Measurements from ENCODE around the gene CCT6B. TPM values are rescaled to one million over a fixed set of nuclear protein-coding genes. Genes with fewer than 3 reads are reported as not detected.

The CCT6B gene
- total RNA-seq, 1 donor from 2014 or later = 0.39 TPM

DNA sequence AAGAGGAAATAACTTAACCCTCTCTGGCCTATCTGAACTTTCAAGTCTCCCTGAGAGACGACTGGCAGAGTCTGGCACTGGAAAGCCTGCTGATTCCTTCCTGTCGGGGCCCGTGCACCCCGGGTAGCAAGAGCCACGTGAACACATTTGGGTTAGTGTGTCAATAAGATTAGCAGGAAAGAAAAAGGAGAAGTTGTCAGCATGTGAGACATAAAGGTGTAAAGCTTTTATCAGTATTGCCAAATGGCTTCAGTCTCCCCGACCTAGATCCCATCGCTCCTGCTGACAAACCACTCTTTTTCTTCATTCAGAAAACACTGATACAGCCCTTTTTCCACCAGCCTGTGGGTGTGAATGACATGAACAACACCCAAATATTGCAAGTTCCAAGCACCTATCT is 74.4 kb downstream of the CCT6B start:
- no peak for DNase-seq (ENCODE audit: low read depth in 2 of 2)

GRCh38 chr17:34885076-34885475 is 76.2 kb downstream of the CCT6B start:
- DNase-seq (ENCODE audit: low read depth in 2 of 2) = no peak

- DNase-seq (ENCODE audit: low read depth in 2 of 2) = no peak
Measured at GRCh38 chr17:34884597-34884996, 76.7 kb downstream of the CCT6B start.

DNA sequence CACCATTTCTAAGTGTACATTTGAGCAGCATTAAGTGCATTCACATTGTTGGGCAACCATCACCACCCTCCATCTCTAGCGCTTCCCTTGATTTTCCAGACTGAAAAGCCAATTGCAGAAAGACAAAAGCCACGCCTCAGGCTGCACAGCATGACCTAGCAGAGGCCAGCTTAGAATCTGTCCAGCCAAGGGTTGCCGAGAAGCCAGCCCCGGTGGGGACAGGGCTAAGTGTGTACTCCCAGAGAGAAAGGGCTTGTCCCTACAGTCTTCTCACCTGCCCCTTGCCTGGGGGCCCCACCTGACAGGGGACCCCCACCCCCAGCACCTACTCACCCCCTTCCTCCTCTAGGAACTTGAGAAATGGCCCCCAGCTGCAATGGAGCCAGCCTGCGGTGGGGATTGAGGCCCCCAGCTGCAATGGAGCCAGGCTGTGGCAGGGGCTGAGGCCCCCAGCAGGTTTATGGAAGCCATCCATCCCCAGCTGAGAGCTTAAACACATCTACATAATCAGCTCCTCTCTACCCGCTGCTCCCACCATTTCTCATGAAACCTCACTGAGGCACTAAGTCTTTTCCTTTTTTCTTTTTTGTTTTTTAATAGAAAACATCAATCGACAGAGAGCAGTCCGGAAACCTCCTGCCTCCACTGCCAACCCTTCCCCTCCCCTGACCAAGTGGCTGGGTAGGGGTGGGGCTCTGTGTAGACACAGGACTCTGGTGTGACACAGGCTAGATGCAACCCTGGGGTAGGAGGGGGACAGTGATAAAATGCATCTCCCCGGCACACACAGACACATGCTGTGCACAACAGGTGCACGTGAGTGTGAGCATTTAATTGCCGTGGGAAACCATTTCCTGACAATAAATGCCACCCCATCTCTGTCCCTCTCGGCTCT is 77.9 kb downstream of the CCT6B start:
- DNase-seq (ENCODE audit: low read depth in 2 of 2) = no peak

- DNase-seq (ENCODE audit: low read depth in 2 of 2) = no peak
Measured at GRCh38 chr17:34879146-34879545, 82.1 kb downstream of the CCT6B start.

Other genes with a start within 250 kb of the CCT6B start
- 8.0 and 8.3 TPM in 2 replicates for gene ZNF830, start 80 bp upstream of the CCT6B start, total RNA-seq
- 14.4 and 24.3 TPM in 2 replicates for gene LIG3, start 19.1 kb upstream of the CCT6B start, total RNA-seq
- gene RFFL, start 102.2 kb upstream of the CCT6B start, total RNA-seq = 6.0 and 7.3 TPM in 2 replicates
- 7.7 and 22.0 TPM in 2 replicates for gene RAD51D, start 158.4 kb upstream of the CCT6B start, total RNA-seq
- under 0.01 TPM in 1 of 2 replicates, not detected in the other for gene FNDC8, start 160.2 kb upstream of the CCT6B start, total RNA-seq
- gene NLE1, start 180.8 kb upstream of the CCT6B start, total RNA-seq = 15.0 and 17.4 TPM in 2 replicates
- under 0.01 TPM in 1 of 2 replicates, not detected in the other for gene UNC45B, start 186.4 kb upstream of the CCT6B start, total RNA-seq
- not detected in 2 replicates for gene SLC35G3, start 232.9 kb upstream of the CCT6B start, total RNA-seq